Stimulated activated CD4-positive, alpha-beta T cell treated with anti-CD3 and anti-CD28 coated beads, Interleukin-2, amount 100 ng/mL, for 4 hours (primary cell): ENCODE data around the gene RAB3GAP2.
"Not testable (repeated sequence)": the region's sequence is repeated elsewhere in the genome, so short reads cannot be mapped to it uniquely, and the experiment has no call there.

Experiments used
- DNase-seq: peaks from one replicate; pipeline ENCODE4 v3.0.0-alpha.2; 2020; ENCODE audit warnings: low read depth

RAB3GAP2 gene

GRCh38 chr1:220239966-220240365 is 32.3 kb downstream of the RAB3GAP2 start:
- DNase-seq, result no peak

DNA sequence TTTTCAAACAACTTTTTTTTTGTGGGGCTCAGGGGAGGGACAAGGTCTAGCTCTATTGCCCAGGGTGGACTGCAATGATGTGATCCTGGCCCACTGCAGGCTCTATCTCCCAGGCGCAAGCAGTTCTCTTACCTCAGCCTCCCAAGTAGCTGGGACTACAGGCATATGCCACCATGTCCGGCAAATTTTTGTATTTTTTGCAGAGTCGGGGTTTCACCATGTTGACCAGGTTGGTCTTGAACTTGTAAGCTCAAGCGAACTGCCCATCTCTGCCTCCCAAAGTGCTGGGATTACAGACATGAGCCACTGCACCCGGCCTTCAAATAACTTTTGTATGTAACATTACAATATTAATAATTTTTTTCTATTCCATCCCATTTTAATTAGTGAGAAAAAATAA is 33.0 kb downstream of the RAB3GAP2 start:
- DNase-seq, result no peak

- not testable (repeated sequence) for DNase-seq
These were observed 36.0 kb downstream of the RAB3GAP2 start for GRCh38 chr1:220236278-220236677.

DNA sequence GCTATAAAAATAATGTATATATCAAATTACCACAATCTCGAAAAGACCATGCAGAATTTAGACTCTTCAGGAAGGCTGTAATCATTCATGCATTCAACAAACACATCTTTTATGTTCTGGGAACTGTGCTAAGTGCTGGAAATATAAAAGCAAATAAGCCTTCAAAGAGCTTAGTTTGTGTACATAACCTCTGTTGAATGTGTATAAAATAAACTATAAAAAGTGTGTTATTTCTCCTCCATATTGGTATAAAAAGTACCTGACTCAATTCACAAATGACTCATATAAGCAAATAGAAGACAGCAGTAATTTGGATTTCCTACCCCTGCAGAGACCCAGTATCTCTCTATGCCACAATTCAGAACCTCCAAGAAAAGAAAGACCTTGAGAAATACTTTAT is 36.8 kb downstream of the RAB3GAP2 start:
- DNase-seq, result no peak

DNA sequence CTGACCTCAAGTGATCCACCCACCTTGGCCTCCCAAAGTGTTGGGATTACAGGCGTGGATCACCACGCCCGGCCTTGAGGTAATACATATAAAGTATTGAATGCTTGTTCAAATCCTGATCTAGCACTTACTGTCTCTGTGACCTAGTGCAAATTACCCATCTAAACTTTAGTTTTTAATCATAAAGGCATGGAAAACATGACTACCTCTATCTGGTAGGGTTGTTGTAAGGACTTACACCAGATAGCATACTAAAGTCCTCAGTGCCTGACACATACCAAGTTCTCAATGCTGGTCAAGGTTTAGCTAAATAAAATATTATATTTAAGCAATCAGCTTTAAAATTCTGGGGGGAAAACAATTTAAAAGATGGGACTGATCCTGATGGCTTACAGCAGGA is 38.3 kb downstream of the RAB3GAP2 start:
- no peak for DNase-seq

GRCh38 chr1:220229771-220230170 is 42.5 kb downstream of the RAB3GAP2 start:
- no peak for DNase-seq

DNA sequence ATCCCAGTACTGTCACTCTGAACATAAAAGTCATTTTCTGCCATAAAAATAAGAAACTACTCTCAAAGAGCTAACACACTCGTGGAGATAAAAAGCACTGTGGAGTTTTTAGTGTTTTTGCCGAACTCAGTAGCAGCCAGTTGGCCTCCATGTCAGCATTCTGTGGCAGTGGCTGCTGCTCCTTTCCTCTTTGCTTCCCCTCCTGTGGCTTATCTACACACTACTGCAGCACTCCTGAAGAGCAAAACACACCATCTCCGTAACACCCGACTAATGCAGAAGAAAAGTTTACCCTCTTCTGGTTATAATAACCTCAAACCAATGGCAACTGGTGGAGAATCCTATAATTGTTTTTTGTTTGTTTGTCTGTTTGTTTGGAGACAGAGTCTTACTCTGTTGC is 44.9 kb downstream of the RAB3GAP2 start:
- DNase-seq, result no peak

GRCh38 chr1:220226752-220227151 is 45.5 kb downstream of the RAB3GAP2 start:
- DNase-seq, result no peak

GRCh38 chr1:220225957-220226356 is 46.3 kb downstream of the RAB3GAP2 start:
- DNase-seq, result no peak

GRCh38 chr1:220224611-220225124 is 47.6 kb downstream of the RAB3GAP2 start:
- DNase-seq, result no peak

- DNase-seq, result no peak
These were observed 48.2 kb downstream of the RAB3GAP2 start for GRCh38 chr1:220224033-220224432.

GRCh38 chr1:220222939-220223338 is 49.3 kb downstream of the RAB3GAP2 start:
- no peak for DNase-seq

DNA sequence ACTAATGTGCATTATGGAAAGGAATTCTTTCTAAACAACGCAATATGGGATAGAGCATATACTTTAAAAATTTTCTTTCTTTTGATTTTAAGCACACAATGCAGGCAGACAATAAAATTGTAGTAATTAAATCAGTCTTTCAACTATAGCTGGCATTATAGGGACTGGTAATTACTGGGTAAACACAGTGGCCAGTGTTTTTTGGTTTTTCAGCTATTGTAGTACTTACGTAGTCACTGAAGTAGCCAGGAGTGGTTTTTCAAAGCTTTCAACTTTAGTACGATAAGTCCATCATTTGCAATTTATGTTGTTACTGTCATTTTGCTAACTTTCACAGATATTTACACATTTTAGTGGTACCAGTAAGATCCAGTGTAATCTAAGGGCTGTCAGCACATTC is 50.6 kb downstream of the RAB3GAP2 start:
- DNase-seq, result no peak

GRCh38 chr1:220221269-220221668 is 51.0 kb downstream of the RAB3GAP2 start:
- no peak for DNase-seq

DNA sequence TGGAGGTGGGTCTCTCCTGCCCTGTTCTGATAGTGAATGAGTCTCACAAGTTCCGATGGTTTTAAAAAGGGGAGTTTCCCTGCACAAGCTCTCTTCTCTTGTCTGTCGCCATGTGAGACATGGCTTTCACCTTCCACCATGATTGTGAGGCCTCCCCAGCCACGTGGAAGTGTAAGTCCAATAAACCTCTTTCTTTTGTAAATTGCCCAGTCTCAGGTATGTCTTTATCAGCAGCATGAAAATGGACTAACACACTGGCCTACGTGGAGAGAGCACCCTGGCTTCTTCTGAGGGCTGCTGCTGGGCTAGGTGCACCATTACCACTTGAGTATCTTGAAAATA is 51.6 kb downstream of the RAB3GAP2 start:
- DNase-seq, result not testable (repeated sequence)

DNA sequence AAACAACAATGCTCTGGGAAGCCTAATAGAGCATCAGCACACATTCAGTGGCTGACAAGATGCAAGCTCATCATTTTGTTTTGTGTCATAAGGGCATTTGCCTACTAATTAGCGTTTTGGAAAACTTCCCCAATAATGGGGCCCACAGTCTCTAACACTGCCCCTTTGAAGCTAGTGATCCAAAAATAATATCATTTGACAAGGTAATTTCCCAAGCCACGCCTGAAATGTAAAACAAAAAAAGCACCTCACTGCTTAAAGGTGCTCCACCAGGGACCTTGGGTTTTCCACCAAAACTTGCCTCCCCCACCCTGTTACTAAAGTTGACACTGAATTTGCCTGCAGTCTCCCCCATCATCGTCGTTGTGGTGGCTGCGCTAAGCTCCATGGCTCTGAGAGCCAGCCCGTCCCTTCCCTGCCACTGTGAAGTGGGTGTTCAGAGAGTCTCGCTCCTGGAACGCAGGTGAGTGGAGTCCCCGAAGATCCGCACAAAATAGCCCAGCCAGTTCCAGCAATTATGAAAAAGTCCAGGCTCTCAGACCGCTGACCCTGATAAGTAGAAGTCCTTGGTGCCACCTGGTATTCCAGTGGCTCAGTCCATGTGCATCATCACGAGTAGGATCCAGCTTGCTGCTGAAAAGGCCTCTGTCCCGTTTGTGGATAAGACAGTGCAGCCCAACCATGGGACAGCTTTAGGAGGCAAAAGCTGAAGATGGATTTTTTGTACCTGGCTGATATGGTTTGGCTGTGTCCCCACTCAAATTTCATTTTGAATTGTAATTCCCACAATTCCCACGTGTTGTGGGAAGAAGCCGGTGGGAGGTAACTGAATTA is 52.2 kb downstream of the RAB3GAP2 start:
- no peak for DNase-seq

GRCh38 chr1:220219136-220219442 is 53.2 kb downstream of the RAB3GAP2 start:
- no peak for DNase-seq

DNA sequence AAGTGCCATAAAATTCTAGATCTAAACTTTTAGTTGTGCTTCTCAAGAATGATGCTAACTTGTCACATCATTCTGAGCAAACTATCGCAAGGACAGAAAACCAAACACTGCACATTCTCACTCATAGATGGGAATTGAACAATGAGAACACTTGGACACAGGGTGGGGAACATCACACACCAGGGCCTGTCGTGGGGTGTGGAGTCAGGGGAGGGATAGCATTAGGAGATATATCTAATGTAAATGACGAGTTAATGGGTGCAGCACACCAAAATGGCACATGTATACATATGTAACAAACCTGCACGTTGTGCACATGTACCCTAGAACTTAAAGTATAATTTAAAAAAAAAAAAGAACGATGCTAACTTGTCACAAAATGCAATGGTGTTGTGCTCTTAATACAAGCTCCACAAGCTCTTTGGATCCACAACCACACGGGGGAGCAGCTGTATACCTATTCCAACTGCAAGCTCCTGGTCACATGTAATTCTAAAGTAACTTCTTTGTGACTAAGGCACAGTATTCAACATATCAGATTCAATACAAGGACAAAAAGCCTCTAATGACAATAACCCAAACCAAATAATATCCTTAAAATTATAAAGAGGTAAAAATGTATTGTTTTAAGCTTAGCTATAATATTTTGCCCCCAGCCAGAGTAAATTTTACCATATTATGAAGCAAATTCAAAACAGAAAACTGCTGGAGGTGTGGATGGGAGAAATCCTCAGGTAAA is 53.7 kb downstream of the RAB3GAP2 start:
- DNase-seq, result not testable (repeated sequence)

- DNase-seq, result no peak
These were observed 54.8 kb downstream of the RAB3GAP2 start for GRCh38 chr1:220217383-220217988.

DNA sequence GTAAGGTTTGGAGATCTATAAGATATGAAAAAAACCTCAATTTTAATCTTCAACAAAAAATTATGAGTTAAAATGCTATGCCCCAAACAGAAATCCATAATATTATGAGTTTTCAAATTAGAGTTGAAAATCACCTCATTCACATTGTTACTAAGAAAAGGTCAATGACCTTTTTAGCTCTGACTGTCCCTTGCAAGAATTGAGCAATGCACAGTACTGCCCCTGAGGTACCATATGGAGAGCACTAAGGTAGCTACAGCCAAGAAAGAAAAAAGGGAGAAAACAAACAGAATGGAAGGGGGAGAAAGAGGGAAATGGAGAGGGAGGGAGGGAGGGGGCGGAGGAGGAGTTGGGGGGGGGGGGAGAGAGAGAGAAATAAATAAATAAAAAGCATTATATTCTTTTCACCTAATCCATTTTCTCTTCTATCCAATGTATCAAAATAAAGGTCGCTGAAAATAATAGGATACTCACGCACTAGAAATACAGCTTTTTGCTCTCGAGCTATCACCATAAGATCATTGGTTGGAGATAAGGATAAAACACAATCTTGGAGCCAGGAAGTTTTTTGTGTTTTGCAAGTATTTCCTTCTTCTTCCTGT is 58.8 kb downstream of the RAB3GAP2 start:
- no peak for DNase-seq

DNA sequence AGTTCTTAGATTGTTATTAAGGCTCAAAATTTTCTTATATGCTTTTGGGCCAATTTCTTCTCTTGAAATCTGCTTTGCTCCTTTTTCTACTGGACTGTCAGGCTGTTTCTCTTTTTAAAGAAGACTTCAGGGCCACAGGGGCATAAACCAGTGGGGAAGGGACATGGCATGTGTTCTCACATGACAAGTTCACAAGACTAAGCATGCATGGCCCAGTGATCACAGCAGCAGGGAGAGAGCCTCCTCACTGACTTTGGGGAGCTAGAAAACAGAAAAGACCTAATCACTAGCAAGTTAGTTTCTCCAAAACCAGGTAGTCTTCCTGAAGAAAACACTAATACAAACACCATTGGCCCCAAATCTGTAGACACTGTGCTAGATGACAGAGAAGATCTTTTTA is 64.8 kb downstream of the RAB3GAP2 start:
- DNase-seq, result no peak

DNA sequence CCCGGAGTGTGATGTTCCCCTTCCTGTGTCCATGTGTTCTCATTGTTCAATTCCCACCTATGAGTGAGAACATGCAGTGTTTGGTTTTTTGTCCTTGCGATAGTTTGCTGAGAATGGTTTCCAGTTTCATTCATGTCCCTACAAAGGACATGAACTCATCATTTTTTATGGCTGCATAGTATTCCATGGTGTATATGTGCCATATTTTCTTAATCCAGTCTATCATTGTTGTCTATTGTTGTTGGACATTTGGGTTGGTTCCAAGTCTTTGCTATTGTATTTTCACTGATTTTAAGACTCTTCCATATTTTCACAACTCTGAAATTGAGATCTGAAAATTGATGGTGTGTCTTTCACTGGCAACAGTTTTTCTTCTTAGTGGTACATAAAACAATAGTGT is 67.5 kb downstream of the RAB3GAP2 start:
- DNase-seq, result not testable (repeated sequence)

DNA sequence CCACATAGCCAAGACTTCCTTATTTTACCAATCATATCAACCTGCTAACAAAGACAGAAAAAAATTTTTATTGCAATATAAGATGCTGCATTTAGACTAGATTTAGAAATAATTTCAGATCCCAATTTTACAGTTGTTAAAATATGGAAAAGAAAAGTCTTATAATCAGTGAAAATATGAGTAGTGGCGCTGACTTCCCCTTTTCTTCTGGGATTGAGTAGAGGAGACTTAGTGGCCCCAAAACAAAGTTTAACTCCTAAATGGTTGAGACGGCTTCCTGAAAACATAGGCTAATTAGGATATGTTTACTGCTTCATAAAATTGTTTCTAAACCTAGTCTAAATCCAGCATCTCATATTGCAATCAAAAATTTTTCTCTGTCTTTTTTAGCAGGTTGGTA is 68.4 kb downstream of the RAB3GAP2 start:
- DNase-seq, result no peak
